Kidney epithelial cell (primary cell): ENCODE results near the gene CLIC4. TPM values are rescaled to one million over a fixed set of nuclear protein-coding genes. Genes with fewer than 3 reads are reported as not detected.

Source experiments
- DNase-seq: peaks from one replicate; pipeline ENCODE4 v3.0.0-alpha.2; 2010; ENCODE audit warnings: low read depth
- H3K27me3 ChIP-seq: 2 replicates; pipeline ENCODE4 v1.6.0; 2011; ENCODE audit warnings: low read length; ENCODE audit not compliant: control insufficient read depth, insufficient read depth
- H3K36me3 ChIP-seq: 2 replicates; pipeline ENCODE4 v1.5.1; 2011; ENCODE audit warnings: low read length; ENCODE audit not compliant: control insufficient read depth, insufficient read depth
- H3K4me3 ChIP-seq: 2 replicates; pipeline ENCODE4 v1.5.1; 2011; ENCODE audit warnings: low read depth, mild to moderate bottlenecking, control low read depth, low read length
- total RNA-seq: library from RNA; depleted of rRNA; stranded (reverse); fragments of >200 nt; gene quantifications from 2 replicates; pipeline ENCODE4 v1.2.3, GENCODE V29; 2015
- TF ChIP-seq, protein P1 (sequence below): IDR thresholded peaks from 2 replicates; pipeline ENCODE4 v1.5.1; 2011; ENCODE audit warnings: mild to moderate bottlenecking, moderate library complexity, low read length, control low read depth, inconsistent platforms; ENCODE audit not compliant: insufficient read depth, poor library complexity, severe bottlenecking

Gene CLIC4
- total RNA-seq, 1 donor from 2014 or later: 224 TPM

DNA sequence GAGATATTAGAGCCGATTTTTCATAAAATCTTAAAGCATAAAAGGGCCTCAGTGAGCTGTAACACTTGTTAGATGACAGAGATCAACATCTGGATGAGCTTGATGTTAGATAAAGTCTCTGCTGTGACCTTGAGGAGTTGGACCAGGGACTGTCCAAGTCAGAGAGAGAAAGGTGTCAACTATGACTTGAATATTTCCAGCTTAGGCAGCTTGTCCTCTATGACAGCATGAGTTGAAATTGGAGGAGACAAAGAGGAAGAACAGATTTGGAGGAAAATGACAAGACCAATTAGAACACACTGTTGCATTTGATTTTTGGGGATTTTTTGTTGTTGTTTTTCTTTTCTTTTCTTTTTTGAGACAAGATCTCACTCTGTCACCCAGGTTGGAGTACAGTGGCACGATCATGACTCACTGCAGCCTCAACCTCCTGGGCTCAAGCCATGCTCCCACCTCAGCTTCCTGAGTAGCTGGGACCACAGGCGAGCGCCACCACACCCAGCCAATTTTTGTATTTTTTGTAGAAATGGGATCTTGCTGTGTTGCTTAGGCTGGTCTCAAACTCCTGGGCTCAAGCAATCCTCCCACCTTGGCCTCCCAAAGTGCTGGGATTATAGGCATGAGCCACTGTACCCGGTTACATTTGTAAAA, 35.3 kb upstream of the CLIC4 start:
- Histone ChIP-seq H3K36me3 (no peaks in the 10 kb centered on the region), H3K27me3 (no peaks in the 10 kb centered on the region), H3K4me3 (no peak overlapping the region)
- no peak for DNase-seq
- TF ChIP-seq, protein P1, sequence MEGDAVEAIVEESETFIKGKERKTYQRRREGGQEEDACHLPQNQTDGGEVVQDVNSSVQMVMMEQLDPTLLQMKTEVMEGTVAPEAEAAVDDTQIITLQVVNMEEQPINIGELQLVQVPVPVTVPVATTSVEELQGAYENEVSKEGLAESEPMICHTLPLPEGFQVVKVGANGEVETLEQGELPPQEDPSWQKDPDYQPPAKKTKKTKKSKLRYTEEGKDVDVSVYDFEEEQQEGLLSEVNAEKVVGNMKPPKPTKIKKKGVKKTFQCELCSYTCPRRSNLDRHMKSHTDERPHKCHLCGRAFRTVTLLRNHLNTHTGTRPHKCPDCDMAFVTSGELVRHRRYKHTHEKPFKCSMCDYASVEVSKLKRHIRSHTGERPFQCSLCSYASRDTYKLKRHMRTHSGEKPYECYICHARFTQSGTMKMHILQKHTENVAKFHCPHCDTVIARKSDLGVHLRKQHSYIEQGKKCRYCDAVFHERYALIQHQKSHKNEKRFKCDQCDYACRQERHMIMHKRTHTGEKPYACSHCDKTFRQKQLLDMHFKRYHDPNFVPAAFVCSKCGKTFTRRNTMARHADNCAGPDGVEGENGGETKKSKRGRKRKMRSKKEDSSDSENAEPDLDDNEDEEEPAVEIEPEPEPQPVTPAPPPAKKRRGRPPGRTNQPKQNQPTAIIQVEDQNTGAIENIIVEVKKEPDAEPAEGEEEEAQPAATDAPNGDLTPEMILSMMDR: no peak

DNA sequence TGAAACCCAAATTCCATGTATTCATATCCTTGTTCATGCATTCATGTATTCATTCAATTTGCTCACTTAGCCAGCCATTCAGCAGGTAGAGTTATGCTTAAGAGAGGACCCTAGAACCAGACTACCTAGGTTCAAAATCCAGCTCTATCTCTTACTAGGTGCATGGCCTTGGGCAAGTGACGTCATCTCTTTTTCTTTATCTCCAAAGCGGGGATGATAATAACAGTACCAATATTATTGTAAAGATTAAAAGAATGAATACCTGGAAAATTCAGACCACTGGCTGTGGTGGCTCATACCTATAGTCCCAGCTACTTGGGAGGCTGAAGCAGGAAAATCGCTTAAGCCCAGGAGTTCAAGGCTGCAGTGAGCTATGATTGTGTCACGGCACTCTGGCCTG, 33.9 kb upstream of the CLIC4 start:
- no peaks in the 10 kb centered on the region for H3K36me3 ChIP-seq
- TF ChIP-seq, protein P1: no peak
- DNase-seq: no peak
- H3K4me3 ChIP-seq: no peak overlapping the region
- no peaks in the 10 kb centered on the region for H3K27me3 ChIP-seq

- DNase-seq: no peak
- H3K4me3 ChIP-seq: no peak overlapping the region
- H3K27me3 ChIP-seq: no peaks in the 10 kb centered on the region
- H3K36me3 ChIP-seq: no peaks in the 10 kb centered on the region
- TF ChIP-seq, protein P1: no peak
These were observed 32.1 kb upstream of the CLIC4 start for GRCh38 chr1:24713176-24713575.

DNA sequence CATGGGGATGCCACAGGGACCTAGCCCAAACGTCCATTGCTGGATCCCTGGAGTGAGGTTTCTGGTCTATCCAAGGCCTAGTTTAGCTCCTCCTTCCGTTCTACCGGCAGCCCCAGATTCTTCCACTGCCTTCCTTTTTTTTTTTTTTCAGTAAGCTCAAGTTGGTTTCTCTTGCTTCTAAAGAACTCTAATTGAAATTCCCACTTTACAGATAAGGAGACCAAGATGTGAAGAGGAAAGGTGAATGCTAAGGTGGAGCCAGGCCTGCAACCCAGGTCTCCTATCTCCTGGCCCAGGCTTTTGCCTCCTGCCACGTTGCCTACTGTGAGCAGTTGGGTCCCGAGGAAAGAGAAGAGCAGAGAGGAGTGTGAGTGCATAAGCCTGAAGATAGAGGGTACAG, 31.5 kb upstream of the CLIC4 start:
- DNase-seq: no peak
- Histone ChIP-seq H3K27me3 (no peaks in the 10 kb centered on the region), H3K36me3 (no peaks in the 10 kb centered on the region), H3K4me3 (no peak overlapping the region)
- TF ChIP-seq, protein P1: no peak

DNA sequence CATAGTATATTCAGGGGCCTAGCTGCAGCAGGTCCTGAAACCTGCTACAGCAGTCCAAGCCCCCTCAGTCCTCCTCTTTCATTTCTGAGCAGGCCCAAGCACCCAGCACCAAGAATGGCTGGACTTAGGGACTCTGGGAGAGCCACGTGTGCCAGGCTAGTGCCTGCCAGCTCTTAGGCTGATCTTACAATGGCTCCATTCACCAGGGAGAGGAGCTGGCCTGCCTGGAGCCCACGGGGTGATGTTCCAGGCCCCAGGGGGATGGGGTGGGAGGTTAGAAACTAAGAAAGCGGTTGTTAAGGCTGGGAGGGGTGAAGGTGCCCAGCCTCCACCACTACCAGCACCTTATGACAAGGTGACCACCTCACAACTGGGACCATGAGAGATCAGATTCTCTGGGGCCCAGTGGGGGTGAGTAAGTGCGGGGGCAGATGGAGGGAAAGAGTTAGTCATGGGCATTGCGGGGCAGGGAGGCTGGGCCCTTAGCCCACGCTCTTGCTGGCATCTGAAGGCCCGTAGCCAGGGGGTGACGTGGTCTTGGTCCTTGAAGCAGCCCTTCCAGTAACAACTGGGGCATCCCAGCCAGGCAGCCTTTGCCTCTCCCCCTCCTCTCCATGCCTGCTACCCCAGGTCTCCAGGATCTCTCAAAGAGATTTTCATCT, 30.3 kb upstream of the CLIC4 start:
- Histone ChIP-seq H3K4me3 (no peak overlapping the region), H3K36me3 (no peaks in the 10 kb centered on the region), H3K27me3 (no peaks in the 10 kb centered on the region)
- TF ChIP-seq, protein P1: no peak
- no peak for DNase-seq

- no peak for DNase-seq
- TF ChIP-seq, protein P1: no peak
- no peaks in the 10 kb centered on the region for H3K36me3 ChIP-seq
- H3K4me3 ChIP-seq: no peak overlapping the region
- H3K27me3 ChIP-seq: no peaks in the 10 kb centered on the region
These were observed 29.6 kb upstream of the CLIC4 start for GRCh38 chr1:24715658-24716057.
